HG02870 (cell line): ENCODE results near the gene ANAPC1.
"Not testable (repeated sequence)": the region's sequence is repeated elsewhere in the genome, so short reads cannot be mapped to it uniquely, and the experiment has no call there.

Experiments
- ATAC-seq: cut with Tn5 transposase; IDR thresholded peaks from one replicate; pipeline ENCODE4 v1.9.1; 2021; ENCODE audit warnings: mild to moderate bottlenecking, moderate library complexity; ENCODE audit not compliant: unreplicated experiment

The ANAPC1 gene

GRCh38 chr2:111812970-111813622, 70.9 kb downstream of the ANAPC1 start:
- not testable (repeated sequence) for ATAC-seq

GRCh38 chr2:111790633-111791032, 93.4 kb downstream of the ANAPC1 start:
- ATAC-seq = not testable (repeated sequence)

- ATAC-seq = not testable (repeated sequence)
Observed at GRCh38 chr2:111784081-111784480, 99.9 kb downstream of the ANAPC1 start.

GRCh38 chr2:111782195-111782594, 101.8 kb downstream of the ANAPC1 start:
- ATAC-seq = not testable (repeated sequence)

- ATAC-seq = not testable (repeated sequence)
Observed at GRCh38 chr2:111781443-111782094, 102.4 kb downstream of the ANAPC1 start.

GRCh38 chr2:111777155-111777554, 106.8 kb downstream of the ANAPC1 start:
- ATAC-seq = not testable (repeated sequence)

- not testable (repeated sequence) for ATAC-seq
Observed at GRCh38 chr2:111776296-111776695, 107.7 kb downstream of the ANAPC1 start.

GRCh38 chr2:111772180-111772579, 111.8 kb downstream of the ANAPC1 start:
- ATAC-seq = peak; percentile 81

GRCh38 chr2:111770916-111771658, 112.9 kb downstream of the ANAPC1 start:
- not testable (repeated sequence) for ATAC-seq

GRCh38 chr2:111768266-111769190, 115.5 kb downstream of the ANAPC1 start:
- not testable (repeated sequence) for ATAC-seq

- not testable (repeated sequence) for ATAC-seq
Observed at GRCh38 chr2:111767087-111767486, 116.9 kb downstream of the ANAPC1 start.

- ATAC-seq = not testable (repeated sequence)
Observed at GRCh38 chr2:111766295-111766694, 117.7 kb downstream of the ANAPC1 start.

GRCh38 chr2:111764151-111764550, 119.8 kb downstream of the ANAPC1 start:
- not testable (repeated sequence) for ATAC-seq

- not testable (repeated sequence) for ATAC-seq
Observed at GRCh38 chr2:111760697-111761284, 123.2 kb downstream of the ANAPC1 start.

GRCh38 chr2:111752533-111752932, 131.5 kb downstream of the ANAPC1 start:
- ATAC-seq = not testable (repeated sequence)

- not testable (repeated sequence) for ATAC-seq
Observed at GRCh38 chr2:111750641-111751040, 133.4 kb downstream of the ANAPC1 start.

- not testable (repeated sequence) for ATAC-seq
Observed at GRCh38 chr2:111748429-111748828, 135.6 kb downstream of the ANAPC1 start.

- ATAC-seq = peak; percentile 89
Observed at GRCh38 chr2:111747410-111748115, 136.4 kb downstream of the ANAPC1 start.

GRCh38 chr2:111744751-111745150, 139.2 kb downstream of the ANAPC1 start:
- ATAC-seq = not testable (repeated sequence)
